BLaER1 (cell line): Measurements from ENCODE around the gene MAP2K6.
A peak's percentile ranks its signal among the peaks of the same experiment; 100 is the strongest.

Experiments used
- H3K27ac ChIP-seq: shearing (Covaris generic); formaldehyde crosslinking; 2 replicates; pipeline ENCODE4 v1.8.1; 2022
- H3K27me3 ChIP-seq: shearing (Covaris generic); formaldehyde crosslinking; 2 replicates; pipeline ENCODE4 v1.8.1; 2022
- H3K36me3 ChIP-seq: shearing (Covaris generic); formaldehyde crosslinking; 2 replicates; pipeline ENCODE4 v1.8.1; 2022
- H3K4me1 ChIP-seq: shearing (Covaris generic); formaldehyde crosslinking; 2 replicates; pipeline ENCODE4 v1.8.1; 2022
- H3K4me2 ChIP-seq: shearing (Covaris generic); formaldehyde crosslinking; 2 replicates; pipeline ENCODE4 v1.8.1; 2022
- H3K4me3 ChIP-seq: shearing (Covaris generic); formaldehyde crosslinking; 2 replicates; pipeline ENCODE4 v1.8.1; 2022
- H3K9ac ChIP-seq: shearing (Covaris generic); formaldehyde crosslinking; 2 replicates; pipeline ENCODE4 v1.8.1; 2022
- H3K9me3 ChIP-seq: shearing (Covaris generic); formaldehyde crosslinking; 2 replicates; pipeline ENCODE4 v1.8.1; 2022
- H4K20me1 ChIP-seq: shearing (Covaris generic); formaldehyde crosslinking; 2 replicates; pipeline ENCODE4 v1.8.1; 2022
- Cebpa-rat ChIP-seq: shearing (Covaris generic); IDR thresholded peaks from 2 replicates; pipeline ENCODE4 v1.8.1; 2022

MAP2K6 gene

GRCh38 chr17:69579961-69580677, 165.6 kb downstream of the MAP2K6 start:
- no peaks in the 10 kb centered on the region for H4K20me1 ChIP-seq
- peak overlapping the region; percentile 78 for H3K4me2 ChIP-seq
- peak overlapping the region; percentile 71 for H3K9ac ChIP-seq
- peak overlapping the region; percentile 50; the same call in 1 of the 2 replicates for H3K4me3 ChIP-seq
- H3K27ac ChIP-seq, result peak overlapping the region; percentile 89
- no peaks in the 10 kb centered on the region for H3K36me3 ChIP-seq
- no peak for TF ChIP-seq Cebpa-rat
- peaks cover 90% of the 10 kb centered on the region for H3K4me1 ChIP-seq
- peaks cover 4% of the 10 kb centered on the region; the same call in 1 of the 2 replicates for H3K9me3 ChIP-seq
- no peaks in the 10 kb centered on the region for H3K27me3 ChIP-seq

DNA sequence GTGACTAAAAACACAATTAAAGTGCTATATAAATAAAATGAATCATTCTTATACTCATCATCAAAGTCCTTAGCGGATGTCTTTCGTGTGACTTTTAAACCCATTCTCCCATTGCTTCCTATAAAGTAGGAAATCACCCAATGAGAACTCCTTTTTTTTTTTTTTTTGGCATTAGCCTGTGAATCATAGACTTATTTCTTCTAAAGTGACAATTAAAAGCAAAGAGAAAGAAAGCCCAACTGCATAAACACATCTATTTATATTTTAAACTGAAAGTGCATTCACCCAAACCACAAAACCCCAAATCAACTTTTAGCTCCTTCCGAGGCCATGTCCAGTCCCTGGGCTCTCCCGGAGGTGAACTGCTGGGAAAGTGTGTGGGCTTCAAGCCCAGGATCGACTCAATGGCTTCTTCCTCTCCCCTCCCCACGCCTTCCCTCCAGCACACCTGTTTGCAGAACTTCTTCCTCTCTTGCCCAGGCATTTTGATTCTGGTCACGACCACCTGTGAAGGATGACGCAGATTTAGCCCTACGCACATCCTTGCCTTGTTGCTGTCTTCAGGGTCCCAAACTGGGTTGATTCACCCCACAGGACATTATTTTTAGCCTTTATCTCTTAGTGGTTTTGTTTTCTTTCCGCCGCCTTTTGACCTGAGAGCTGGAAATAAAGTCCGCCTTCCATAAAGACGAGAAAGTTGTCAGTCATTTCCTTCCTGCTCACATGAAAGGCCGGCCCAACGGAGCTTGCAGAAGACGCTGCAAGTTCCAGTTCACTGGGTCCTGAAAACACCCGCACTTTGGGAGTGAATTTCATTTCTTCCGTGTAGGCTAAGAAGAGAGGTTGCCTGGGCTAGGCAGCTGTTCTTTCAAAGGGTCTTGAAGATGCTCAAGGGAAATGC, 166.8 kb downstream of the MAP2K6 start:
- H3K4me3 ChIP-seq, result peak overlapping the region; percentile 50
- H3K9ac ChIP-seq, result peak overlapping the region; percentile 71
- H3K27me3 ChIP-seq, result no peaks in the 10 kb centered on the region
- peak overlapping the region; percentile 89 for H3K27ac ChIP-seq
- peak; percentile 40; the same call in 1 of the 2 replicates for TF ChIP-seq Cebpa-rat
- H4K20me1 ChIP-seq, result no peaks in the 10 kb centered on the region
- H3K4me2 ChIP-seq, result peak overlapping the region; percentile 78
- no peaks in the 10 kb centered on the region for H3K36me3 ChIP-seq
- peaks cover 78% of the 10 kb centered on the region for H3K4me1 ChIP-seq
- peaks cover 16% of the 10 kb centered on the region for H3K9me3 ChIP-seq

- Histone ChIP-seq H4K20me1 (no peaks in the 10 kb centered on the region), H3K27me3 (no peaks in the 10 kb centered on the region), H3K9ac (no peak overlapping the region), H3K27ac (no peak overlapping the region), H3K4me3 (no peak overlapping the region), H3K36me3 (no peaks in the 10 kb centered on the region), H3K4me2 (no peak overlapping the region), H3K4me1 (peaks cover 20% of the 10 kb centered on the region), H3K9me3 (peaks cover 46% of the 10 kb centered on the region)
- TF ChIP-seq Cebpa-rat, result no peak
These were observed 173.8 kb downstream of the MAP2K6 start for GRCh38 chr17:69588316-69588715.

DNA sequence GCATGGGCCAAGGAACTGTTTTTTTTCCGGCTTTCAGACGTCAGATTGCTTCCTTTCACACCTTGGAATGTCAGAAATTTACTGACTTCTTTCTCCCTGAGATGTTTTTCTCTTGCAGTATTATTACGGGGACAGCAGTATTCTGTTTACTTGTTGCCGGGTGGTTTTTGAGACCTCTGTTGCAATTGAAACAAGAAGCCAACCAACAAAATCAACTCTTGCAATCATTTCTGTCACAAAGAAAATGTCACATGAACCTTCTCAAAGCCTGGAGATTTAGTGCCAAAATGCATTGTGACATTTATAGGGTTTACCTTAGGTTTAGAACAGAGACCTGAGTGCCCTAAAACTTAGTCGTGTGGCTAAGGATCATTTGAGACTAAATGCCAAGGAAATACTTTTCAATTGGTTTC, 174.3 kb downstream of the MAP2K6 start:
- Histone ChIP-seq H3K27me3 (no peaks in the 10 kb centered on the region), H3K27ac (no peak overlapping the region), H3K9me3 (peaks cover 46% of the 10 kb centered on the region), H3K9ac (no peak overlapping the region), H3K36me3 (no peaks in the 10 kb centered on the region), H3K4me3 (no peak overlapping the region), H3K4me1 (peaks cover 15% of the 10 kb centered on the region), H4K20me1 (no peaks in the 10 kb centered on the region), H3K4me2 (no peak overlapping the region)
- no peak for TF ChIP-seq Cebpa-rat

DNA sequence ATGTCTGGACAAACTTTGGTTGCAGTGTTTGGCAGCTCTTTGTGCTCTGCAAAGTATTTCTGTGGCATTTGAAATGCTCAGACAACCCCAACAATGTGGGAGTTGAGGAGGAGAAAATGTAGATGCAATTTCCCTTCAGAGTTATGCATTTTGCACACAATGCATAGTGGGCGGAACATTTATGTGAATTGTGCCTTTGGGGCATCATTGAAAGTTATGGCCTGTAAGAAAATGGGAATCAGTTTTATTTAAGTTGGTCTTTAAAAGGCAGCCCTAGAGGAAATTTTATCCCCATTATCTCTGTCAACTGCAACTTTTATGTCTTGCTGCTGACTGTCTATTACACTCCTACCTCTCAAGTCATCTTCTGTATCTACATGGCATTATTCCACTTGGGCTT, 176.2 kb downstream of the MAP2K6 start:
- H3K9me3 ChIP-seq, result peaks cover 39% of the 10 kb centered on the region
- no peak for TF ChIP-seq Cebpa-rat
- no peaks in the 10 kb centered on the region for H3K36me3 ChIP-seq
- peaks cover 11% of the 10 kb centered on the region; the same call in 1 of the 2 replicates for H3K4me1 ChIP-seq
- no peaks in the 10 kb centered on the region for H4K20me1 ChIP-seq
- H3K27ac ChIP-seq, result no peak overlapping the region
- no peak overlapping the region for H3K9ac ChIP-seq
- H3K4me3 ChIP-seq, result no peak overlapping the region
- no peak overlapping the region for H3K4me2 ChIP-seq
- no peaks in the 10 kb centered on the region for H3K27me3 ChIP-seq

GRCh38 chr17:69592692-69593350, 178.3 kb downstream of the MAP2K6 start:
- Histone ChIP-seq H3K9me3 (peaks cover 31% of the 10 kb centered on the region), H3K27ac (no peak overlapping the region), H3K27me3 (no peaks in the 10 kb centered on the region)

GRCh38 chr17:69593351-69593715, 178.8 kb downstream of the MAP2K6 start:
- Histone ChIP-seq H3K9me3 (peaks cover 31% of the 10 kb centered on the region), H4K20me1 (no peaks in the 10 kb centered on the region), H3K27me3 (no peaks in the 10 kb centered on the region), H3K4me1 (peaks cover 13% of the 10 kb centered on the region), H3K36me3 (no peaks in the 10 kb centered on the region), H3K4me2 (no peak overlapping the region), H3K27ac (no peak overlapping the region), H3K4me3 (no peak overlapping the region), H3K9ac (no peak overlapping the region)
- TF ChIP-seq Cebpa-rat, result no peak

More at GRCh38 chr17:69592692-69593350, 178.3 kb downstream of the MAP2K6 start:
- Histone ChIP-seq H4K20me1 (no peaks in the 10 kb centered on the region), H3K4me2 (no peak overlapping the region), H3K4me1 (peaks cover 11% of the 10 kb centered on the region), H3K36me3 (no peaks in the 10 kb centered on the region), H3K9ac (no peak overlapping the region), H3K4me3 (no peak overlapping the region)
- no peak for TF ChIP-seq Cebpa-rat

- no peak for TF ChIP-seq Cebpa-rat
- H3K27me3 ChIP-seq, result no peaks in the 10 kb centered on the region
- H3K27ac ChIP-seq, result no peak overlapping the region
- H3K4me1 ChIP-seq, result peaks cover 13% of the 10 kb centered on the region
- no peaks in the 10 kb centered on the region for H4K20me1 ChIP-seq
- no peaks in the 10 kb centered on the region for H3K36me3 ChIP-seq
- no peak overlapping the region for H3K4me3 ChIP-seq
- no peak overlapping the region for H3K9ac ChIP-seq
- no peak overlapping the region for H3K4me2 ChIP-seq
- peaks cover 30% of the 10 kb centered on the region for H3K9me3 ChIP-seq
These were observed 179.2 kb downstream of the MAP2K6 start for GRCh38 chr17:69593716-69594115.

GRCh38 chr17:69594641-69595040, 180.1 kb downstream of the MAP2K6 start:
- no peaks in the 10 kb centered on the region for H4K20me1 ChIP-seq
- no peak for TF ChIP-seq Cebpa-rat
- peaks cover 25% of the 10 kb centered on the region for H3K9me3 ChIP-seq
- H3K27ac ChIP-seq, result no peak overlapping the region
- no peak overlapping the region for H3K9ac ChIP-seq
- H3K4me2 ChIP-seq, result no peak overlapping the region
- H3K36me3 ChIP-seq, result no peaks in the 10 kb centered on the region
- H3K4me3 ChIP-seq, result no peak overlapping the region
- H3K4me1 ChIP-seq, result peaks cover 13% of the 10 kb centered on the region
- no peaks in the 10 kb centered on the region for H3K27me3 ChIP-seq
